H1 (cell line): ENCODE results near the gene SOX6. TPM values are rescaled to one million over a fixed set of nuclear protein-coding genes. Genes with fewer than 3 reads are reported as not detected.

Experiments
- CTCF ChIA-PET: fragments of 300-600 bp; sonication (Branson Sonifier 250); formaldehyde crosslinking; loops from one replicate; lab custom pipeline; 2021; ENCODE audit not compliant: partially characterized antibody; lab: Charles Lee
- POLR2A ChIA-PET: fragments of 300-600 bp; sonication (Branson Sonifier 250); formaldehyde crosslinking; loops from one replicate; lab custom pipeline; 2021; ENCODE audit warnings: inconsistent platforms; ENCODE audit not compliant: partially characterized antibody; lab: Charles Lee
- DNase-seq, 2 experiments: peaks; one replicate each; pipeline versions ENCODE4 v3.0.0 to v3.0.0-alpha.2; 2010 to 2022; ENCODE audit warnings: low spot score in 2 of 2, low read depth in 1 of 2, mixed read lengths in 1 of 2
- FAIRE-seq: peaks from 2 replicates; lab custom pipeline; 2011; peaks lifted over from hg19 to GRCh38; lab: Jason Lieb, UNC
- H2AFZ ChIP-seq: 2 replicates; pipeline ENCODE4 v1.8.1; 2012; ENCODE audit warnings: low read length, inconsistent platforms
- H2AK5ac ChIP-seq: 2 replicates; pipeline ENCODE4 v1.6.1; 2013; ENCODE audit warnings: low read depth, low read length
- H2BK120ac ChIP-seq: replicated peaks from 2 replicates; pipeline ENCODE3; 2013; ENCODE audit warnings: low read depth, low read length, inconsistent platforms
- H2BK12ac ChIP-seq: 2 replicates; pipeline ENCODE4 v1.6.1; 2013; ENCODE audit warnings: low read depth, low read length
- H2BK15ac ChIP-seq: 2 replicates; pipeline ENCODE4 v1.6.1; 2013; ENCODE audit warnings: low read length
- H2BK20ac ChIP-seq: 2 replicates; pipeline ENCODE4 v1.6.1; 2013; ENCODE audit warnings: low read length
- H2BK5ac ChIP-seq: 2 replicates; pipeline ENCODE4 v1.6.1; 2013; ENCODE audit warnings: low read depth, low read length
- H3K14ac ChIP-seq: 2 replicates; pipeline ENCODE4 v1.6.1; 2013; ENCODE audit warnings: inconsistent platforms; ENCODE audit not compliant: insufficient read length
- H3K18ac ChIP-seq: 2 replicates; pipeline ENCODE4 v1.6.1; 2013; ENCODE audit warnings: low read length; ENCODE audit errors: extremely low read depth
- H3K23ac ChIP-seq: 2 replicates; pipeline ENCODE4 v1.6.1; 2013; ENCODE audit warnings: inconsistent platforms; ENCODE audit not compliant: insufficient read length
- H3K23me2 ChIP-seq: 2 replicates; pipeline ENCODE4 v1.6.1; 2013; ENCODE audit warnings: low read depth, low read length
- H3K27ac ChIP-seq: 2 replicates; pipeline ENCODE4 v1.6.1; 2011; ENCODE audit warnings: low read depth, low read length, inconsistent platforms
- H3K27me3 ChIP-seq, 4 experiments: replicated peaks in 1 of 4; 1 replicate in 1 of 4; 2 replicates in 3 of 4; pipeline versions ENCODE4 v1.6.1 to v1.8.1; 2011 to 2013; ENCODE audit warnings: low read length in 3 of 4, mild to moderate bottlenecking in 3 of 4, inconsistent platforms in 2 of 4, mixed read lengths in 2 of 4, moderate library complexity in 1 of 4; ENCODE audit not compliant: control insufficient read depth in 3 of 4, insufficient read depth in 3 of 4; ENCODE audit errors: extremely low read depth in 1 of 4
- H3K36me3 ChIP-seq, 4 experiments: 2 replicates each; pipeline versions ENCODE4 v1.6.1 to v1.8.1; 2011 to 2013; ENCODE audit warnings: mild to moderate bottlenecking in 4 of 4, low read length in 3 of 4, moderate library complexity in 2 of 4, control low read depth in 1 of 4, inconsistent platforms in 1 of 4; ENCODE audit not compliant: insufficient read depth in 4 of 4, control insufficient read depth in 2 of 4
- H3K4ac ChIP-seq: replicated peaks from 2 replicates; pipeline ENCODE3; 2013; ENCODE audit warnings: low read length, low read depth, mixed read lengths, inconsistent platforms; ENCODE audit not compliant: insufficient read length
- H3K4me1 ChIP-seq, 4 experiments: replicated peaks in 1 of 4; 1 replicate in 1 of 4; 2 replicates in 3 of 4; pipeline versions ENCODE4 v1.6.1 to v1.8.1; 2011 to 2013; ENCODE audit warnings: low read length in 3 of 4, inconsistent platforms in 2 of 4, mixed read lengths in 1 of 4; ENCODE audit not compliant: insufficient read depth in 4 of 4, control insufficient read depth in 3 of 4
- H3K4me2 ChIP-seq, 2 experiments: 2 replicates each; pipeline versions ENCODE4 v1.6.1 to v1.8.1; 2011 to 2013; ENCODE audit warnings: low read depth in 2 of 2, low read length in 2 of 2, control low read depth in 1 of 2, inconsistent platforms in 1 of 2, mild to moderate bottlenecking in 1 of 2; ENCODE audit not compliant: insufficient read depth in 1 of 2
- H3K4me3 ChIP-seq, 4 experiments: fragments of 200-600, 300-600 bp in 1 of 4; sonication (generic), shearing (Covaris generic), sonication (Bioruptor Twin) in 1 of 4; 2 replicates each; pipeline versions ENCODE4 v1.5.1 to v1.8.1; 2011 to 2016; ENCODE audit warnings: low read length in 4 of 4, low read depth in 3 of 4, control low read depth in 2 of 4, inconsistent platforms in 2 of 4, mild to moderate bottlenecking in 2 of 4, mixed read lengths in 1 of 4, moderate library complexity in 1 of 4; ENCODE audit not compliant: insufficient read depth in 2 of 4; ENCODE audit errors: extremely low read depth in 1 of 4
- H3K56ac ChIP-seq: replicated peaks from 2 replicates; pipeline ENCODE3; 2013; ENCODE audit warnings: low read depth, mild to moderate bottlenecking, mixed read lengths, low read length, inconsistent platforms; ENCODE audit not compliant: insufficient read length
- H3K79me1 ChIP-seq: 2 replicates; pipeline ENCODE4 v1.6.1; 2013; ENCODE audit warnings: low read depth, low read length, control low read depth
- H3K79me2 ChIP-seq, 2 experiments: 2 replicates each; pipeline versions ENCODE4 v1.6.1 to v1.8.1; 2012 to 2013; ENCODE audit warnings: low read length in 2 of 2, mild to moderate bottlenecking in 2 of 2, inconsistent platforms in 1 of 2; ENCODE audit not compliant: insufficient read depth in 2 of 2, control insufficient read depth in 1 of 2
- H3K9ac ChIP-seq, 4 experiments: replicated peaks in 1 of 4; 1 replicate in 1 of 4; 2 replicates in 3 of 4; pipeline versions ENCODE4 v1.6.1 to v1.8.1; 2011 to 2013; ENCODE audit warnings: low read depth in 3 of 4, low read length in 3 of 4, control low read depth in 2 of 4, mild to moderate bottlenecking in 2 of 4, moderate library complexity in 2 of 4, inconsistent platforms in 1 of 4; ENCODE audit errors: extremely low read depth in 1 of 4
- H3K9me3 ChIP-seq, 2 experiments: 2 replicates each; pipeline versions ENCODE4 v1.6.1 to v1.8.1; 2012 to 2013; ENCODE audit warnings: mild to moderate bottlenecking in 2 of 2, moderate library complexity in 2 of 2, control low read depth in 1 of 2, inconsistent platforms in 1 of 2, low read depth in 1 of 2, low read length in 1 of 2, mixed read lengths in 1 of 2; ENCODE audit not compliant: insufficient read depth in 2 of 2
- H4K20me1 ChIP-seq, 2 experiments: replicated peaks in 1 of 2; 2 replicates each; pipeline versions ENCODE3 to v1.8.1; 2011 to 2013; ENCODE audit warnings: inconsistent platforms in 2 of 2, low read length in 2 of 2, mild to moderate bottlenecking in 1 of 2; ENCODE audit not compliant: insufficient read depth in 2 of 2, control insufficient read depth in 1 of 2
- H4K5ac ChIP-seq: 2 replicates; pipeline ENCODE4 v1.6.1; 2013; ENCODE audit warnings: low read length, low read depth, mixed read lengths, inconsistent platforms; ENCODE audit not compliant: insufficient read length
- H4K8ac ChIP-seq: 2 replicates; pipeline ENCODE4 v1.8.0; 2013; ENCODE audit warnings: mild to moderate bottlenecking, moderate library complexity, low read length, inconsistent platforms; ENCODE audit not compliant: insufficient read depth; ENCODE audit errors: extremely low read depth
- H4K91ac ChIP-seq: replicated peaks from 2 replicates; pipeline ENCODE3; 2013; ENCODE audit warnings: low read length, mixed read lengths, inconsistent platforms; ENCODE audit not compliant: insufficient read length
- CREB1 ChIP-seq: IDR thresholded peaks from 2 replicates; pipeline ENCODE4 v1.6.1; 2012; ENCODE audit warnings: inconsistent platforms
- CTCF ChIP-seq, 3 experiments: IDR thresholded peaks; 1 replicate in 2 of 3; 2 replicates in 1 of 3; pipeline versions ENCODE4 v1.5.1 to v1.6.1; 2011; ENCODE audit warnings: low read length in 3 of 3, mild to moderate bottlenecking in 3 of 3, inconsistent platforms in 2 of 3, low read depth in 1 of 3, moderate library complexity in 1 of 3; ENCODE audit not compliant: insufficient read depth in 1 of 3; ENCODE audit errors: control extremely low read depth in 1 of 3
- EZH2 ChIP-seq: fragments of 200-600 bp; sonication (generic); IDR thresholded peaks from 2 replicates; pipeline ENCODE4 v1.7.1; 2012; ENCODE audit warnings: low read depth, mild to moderate bottlenecking, moderate library complexity, low read length, inconsistent platforms; ENCODE audit not compliant: severe bottlenecking
- GTF2F1 ChIP-seq: IDR thresholded peaks from 2 replicates; pipeline ENCODE4 v1.6.1; 2012; ENCODE audit warnings: low read depth, low read length, improper control_type of control experiment, borderline replicate concordance
- KDM4A ChIP-seq: IDR thresholded peaks from one replicate; pipeline ENCODE4 v1.7.1; 2012; ENCODE audit warnings: low read depth, mild to moderate bottlenecking, moderate library complexity, low read length, inconsistent platforms; ENCODE audit not compliant: severe bottlenecking
- KDM5A ChIP-seq: fragments of 200-600 bp; IDR thresholded peaks from 2 replicates; pipeline ENCODE4 v1.7.1; 2012; ENCODE audit warnings: mild to moderate bottlenecking, low read length, inconsistent platforms, mixed read lengths
- MAFK ChIP-seq: IDR thresholded peaks from 2 replicates; pipeline ENCODE4 v1.6.1; 2012; ENCODE audit warnings: low read depth, mild to moderate bottlenecking, improper control_type of control experiment, low read length
- SP1 ChIP-seq: IDR thresholded peaks from 2 replicates; pipeline ENCODE4 v1.6.1; 2011; ENCODE audit warnings: low read depth, low read length
- SP4 ChIP-seq: IDR thresholded peaks from 2 replicates; pipeline ENCODE4 v1.6.1; 2012; ENCODE audit warnings: low read length, inconsistent platforms
- TCF12 ChIP-seq: IDR thresholded peaks from 2 replicates; pipeline ENCODE4 v1.6.1; 2011; ENCODE audit warnings: low read depth, mild to moderate bottlenecking, low read length
- WGBS, 2 experiments: shearing (Covaris generic) in 1 of 2; methylation state at CpG; one replicate each; pipeline versions ENCODE4 v1.1.6 to v1.1.7; 2013 to 2015; ENCODE audit warnings: low lambda C conversion rate in 2 of 2, mixed read lengths in 2 of 2, inconsistent platforms in 1 of 2, low coverage in 1 of 2, missing lambda C conversion rate in 1 of 2; ENCODE audit not compliant: insufficient replicate concordance in 2 of 2, insufficient coverage in 1 of 2, insufficient read length in 1 of 2; ENCODE audit errors: extremely low coverage in 1 of 2, missing lambda C conversion rate in 1 of 2; 5-methylcytosine and 5-hydroxymethylcytosine counted together
- polyA plus RNA-seq, 7 experiments: library from polyadenylated mRNA; depleted of rRNA in 3 of 7; stranded (reverse) in 5 of 7; unstranded in 2 of 7; fragments of >200 nt in 5 of 7; fragments of 200-250 nt in 2 of 7; gene quantifications; 1 replicate in 5 of 7; 2 replicates in 1 of 7; 4 replicates in 1 of 7; pipeline versions ENCODE4 v1.2.1 to v1.2.3, GENCODE V29; 2011 to 2013; ENCODE audit warnings: missing spikeins in 2 of 7, mixed read lengths in 2 of 7
- total RNA-seq: library from RNA; stranded (reverse); fragmentation: NEBNext Ultra II Directional; extraction: Animal tissue kit (Norgen Biotek cat#: 25700); gene quantifications from 2 replicates; pipeline ENCODE4 v1.2.1, GENCODE V29; 2021
- TF ChIP-seq, protein P1 (sequence below): IDR thresholded peaks from 2 replicates; pipeline ENCODE4 v1.6.1; 2011; ENCODE audit warnings: low read length, improper control_type of control experiment

The SOX6 gene
- total and polyA plus RNA-seq, 2 of the 8 experiments (the other 6 are each of a cell fraction or from before 2014, with no cell fraction given) = 0.09 TPM; not detected in 1

DNA sequence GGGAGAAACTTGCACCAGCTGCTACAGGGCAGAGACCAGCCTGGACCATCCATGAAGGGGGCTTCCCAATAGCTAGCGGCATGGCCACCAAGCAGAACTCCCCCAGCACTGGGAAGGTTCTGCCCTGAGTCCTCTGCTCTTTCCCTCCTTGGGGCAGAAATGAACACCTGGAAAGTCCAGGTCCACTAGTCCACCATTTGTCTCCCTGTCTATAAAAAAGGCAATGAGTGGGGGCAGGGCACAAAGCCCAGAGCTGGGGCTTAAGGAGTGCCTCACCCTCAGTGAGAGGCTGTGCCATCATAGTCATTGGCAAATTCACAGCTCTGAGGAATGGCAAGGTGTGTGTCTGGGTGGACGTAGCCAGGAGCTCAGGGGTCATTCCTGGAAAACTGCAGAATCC lies 420.3 kb downstream of the SOX6 start:
- H3K4me1 ChIP-seq = no peaks in the 10 kb centered on the region
- H4K8ac ChIP-seq = no peak overlapping the region
- no peak overlapping the region for H2BK20ac ChIP-seq
- no peak overlapping the region for H2BK5ac ChIP-seq
- no peak overlapping the region for H3K4me2 ChIP-seq
- peaks cover 0 to 4% of the 10 kb centered on the region in 2 experiments; a peak in 1 of 4 replicates for H3K9me3 ChIP-seq
- H3K79me2 ChIP-seq = no peaks in the 10 kb centered on the region
- 96% methylated on average over 2 of the region's 2 CpGs; no CpG with 5 or more reads in 1 of the 2 experiments for WGBS, 2 experiments
- H4K20me1 ChIP-seq = no peaks in the 10 kb centered on the region
- no peaks in the 10 kb centered on the region for H3K79me1 ChIP-seq
- H2AK5ac ChIP-seq = no peak overlapping the region
- H3K14ac ChIP-seq = no peak overlapping the region
- TF ChIP-seq CTCF (IDR thresholded peaks at IDR 0.05; ENCODE audit: control extremely low read depth in 1 of 3, insufficient read depth in 1 of 3, low read depth in 1 of 3, low read length in 3 of 3) (no peak), MAFK (no peak), SP4 (no peak), CREB1 (no peak), KDM4A (no peak), EZH2 (no peak), TCF12 (no peak), KDM5A (no peak), GTF2F1 (no peak), SP1 (no peak)
- TF ChIP-seq, protein P1, sequence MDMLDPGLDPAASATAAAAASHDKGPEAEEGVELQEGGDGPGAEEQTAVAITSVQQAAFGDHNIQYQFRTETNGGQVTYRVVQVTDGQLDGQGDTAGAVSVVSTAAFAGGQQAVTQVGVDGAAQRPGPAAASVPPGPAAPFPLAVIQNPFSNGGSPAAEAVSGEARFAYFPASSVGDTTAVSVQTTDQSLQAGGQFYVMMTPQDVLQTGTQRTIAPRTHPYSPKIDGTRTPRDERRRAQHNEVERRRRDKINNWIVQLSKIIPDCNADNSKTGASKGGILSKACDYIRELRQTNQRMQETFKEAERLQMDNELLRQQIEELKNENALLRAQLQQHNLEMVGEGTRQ = no peak
- no peaks in the 10 kb centered on the region for H3K23me2 ChIP-seq
- no peak overlapping the region for H3K56ac ChIP-seq
- no peak overlapping the region for H3K9ac ChIP-seq
- H4K5ac ChIP-seq = no peak overlapping the region
- no peak overlapping the region for H2BK120ac ChIP-seq
- DNase-seq = peak in 1 of 2 experiments; percentile 11
- peaks cover 0 to 3% (median 0%) of the 10 kb centered on the region in 4 experiments; a peak in 2 of 7 replicates for H3K27me3 ChIP-seq
- no peak for FAIRE-seq
- no peak overlapping the region for H4K91ac ChIP-seq
- CTCF ChIA-PET = interaction anchor here (0.9 to 3.0 kb wide), 12 partner anchors 9 to 678 kb away, joined by 3 to 14 read pairs (median 4); no protein-coding TSS in a partner anchor
- no peak overlapping the region for H2BK15ac ChIP-seq
- no peaks in the 10 kb centered on the region for H3K36me3 ChIP-seq
- no peak overlapping the region for H3K23ac ChIP-seq
- POLR2A ChIA-PET = no interaction called here
- H3K4ac ChIP-seq = no peak overlapping the region
- no peak overlapping the region for H3K4me3 ChIP-seq
- no peak overlapping the region for H3K27ac ChIP-seq
- H2BK12ac ChIP-seq = no peak overlapping the region
- no peak overlapping the region for H3K18ac ChIP-seq
- H2AFZ ChIP-seq = no peak overlapping the region
